Body of pancreas (tissue), 4 donors: ENCODE data around the gene SLC23A1. TPM values are rescaled to one million over a fixed set of nuclear protein-coding genes. Genes with fewer than 3 reads are reported as not detected.
A peak's percentile ranks its signal among the peaks of the same experiment; 100 is the strongest.

Experiments
- ATAC-seq: fragments of 150-250 bp; one replicate; pipeline ENCODE4 v1.9.1; 2016
- DNase-seq, 4 donors: peaks; one replicate each; pipeline ENCODE4 v3.0.0-alpha.2; 2019
- H3K27ac ChIP-seq, 4 donors: fragments of 200-600 bp; sonication (generic); 1 replicate in 3 of 4; 2 replicates in 1 of 4; pipeline versions ENCODE4 v1.5.1 to v1.6.1; 2016 to 2019; ENCODE audit warnings: mild to moderate bottlenecking in 1 of 4, mixed read lengths in 1 of 4, moderate library complexity in 1 of 4
- H3K27me3 ChIP-seq, 2 donors: fragments of 200-600 bp; sonication (generic); one replicate each; pipeline ENCODE4 v1.6.0; 2016; ENCODE audit warnings: mild to moderate bottlenecking in 1 of 2
- H3K36me3 ChIP-seq, 2 donors: fragments of 200-600 bp; sonication (generic); replicated peaks in 1 of 2; 2 replicates each; pipeline ENCODE4 v1.5.1; 2016; ENCODE audit warnings: low read depth in 2 of 2; ENCODE audit not compliant: insufficient read depth in 1 of 2
- H3K4me1 ChIP-seq: fragments of 200-600 bp; sonication (generic); one replicate; pipeline ENCODE4 v1.6.0; 2016
- H3K4me3 ChIP-seq, 2 donors: fragments of 200-600 bp; sonication (generic); 1 replicate in 1 of 2; 2 replicates in 1 of 2; pipeline ENCODE4 v1.5.1; 2016 to 2019
- H3K9me3 ChIP-seq, 3 donors: fragments of 200-600 bp; sonication (generic); 1 replicate in 2 of 3; 2 replicates in 1 of 3; pipeline ENCODE4 v1.5.1; 2016
- CTCF ChIP-seq, 7 experiments: fragments of 450-650 bp in 4 of 7; fragments of 200-600 bp in 3 of 7; sonication (generic) in 3 of 7; IDR thresholded peaks; one replicate each; pipeline ENCODE4 v1.5.1; 2016 to 2019; ENCODE audit warnings: antibody characterized with exemption in 7 of 7
- POLR2A ChIP-seq, 3 donors: fragments of 450-650 bp; IDR thresholded peaks; one replicate each; pipeline ENCODE4 v1.6.1; 2016; ENCODE audit warnings: antibody characterized with exemption in 3 of 3, mild to moderate bottlenecking in 2 of 3
- WGBS, 2 donors: methylation state at CpG; one replicate each; pipeline ENCODE4 v1.1.5; 2017; 5-methylcytosine and 5-hydroxymethylcytosine counted together
- intact Hi-C: fragments of 100-400 bp; cut with DNase I; formaldehyde crosslinking; loops from one replicate; pipeline ENCODE4 v1.15.1; 2023
- total RNA-seq, 2 donors: library from RNA; depleted of rRNA; stranded (reverse); fragments of >200 nt; gene quantifications; one replicate each; pipeline ENCODE4 v1.1.0, GENCODE V29; 2016

The SLC23A1 gene
- total RNA-seq, 2 donors from 2014 or later, result 0.66 to 0.78 TPM

- WGBS, 2 donors, result 55 to 60% methylated on average over 4 of the region's 4 CpGs
- Histone ChIP-seq H3K36me3 (no peaks in the 10 kb centered on the region), H3K9me3 (no peaks in the 10 kb centered on the region), H3K27ac (no peak overlapping the region), H3K27me3 (no peaks in the 10 kb centered on the region), H3K4me1 (peaks cover 11% of the 10 kb centered on the region), H3K4me3 (no peak overlapping the region)
- intact Hi-C loops, result no loop called here
- no peak for TF ChIP-seq CTCF (IDR thresholded peaks at IDR 0.05)
- TF ChIP-seq POLR2A (IDR thresholded peaks at IDR 0.05), result no peak
- ATAC-seq (no peak), DNase-seq (no peak)
Observed at GRCh38 chr5:139417214-139417613, 34.1 kb upstream of the SLC23A1 start.

- ATAC-seq, result no peak
- no peak for DNase-seq
- TF ChIP-seq POLR2A (IDR thresholded peaks at IDR 0.05) (no peak), CTCF (IDR thresholded peaks at IDR 0.05) (no peak)
- Histone ChIP-seq H3K27ac (peak overlapping the region in 1 of 4 donors; percentile 46), H3K4me1 (peaks cover 11% of the 10 kb centered on the region), H3K36me3 (no peaks in the 10 kb centered on the region), H3K27me3 (no peaks in the 10 kb centered on the region), H3K4me3 (no peak overlapping the region), H3K9me3 (no peaks in the 10 kb centered on the region)
- 84 to 90% methylated on average over 9 of the region's 9 CpGs for WGBS, 2 donors
- intact Hi-C loops, result no loop called here
Observed at GRCh38 chr5:139416651-139417050, 33.6 kb upstream of the SLC23A1 start.

GRCh38 chr5:139415869-139416268 lies 32.8 kb upstream of the SLC23A1 start:
- no peak for DNase-seq
- TF ChIP-seq POLR2A (IDR thresholded peaks at IDR 0.05) (no peak), CTCF (IDR thresholded peaks at IDR 0.05) (no peak)
- Histone ChIP-seq H3K4me1 (peaks cover 11% of the 10 kb centered on the region), H3K27me3 (no peaks in the 10 kb centered on the region), H3K4me3 (no peak overlapping the region), H3K27ac (peak overlapping the region in 2 of 4 donors; percentile 46 to 47), H3K9me3 (no peaks in the 10 kb centered on the region), H3K36me3 (no peaks in the 10 kb centered on the region)
- intact Hi-C loops, result no loop called here
- no peak for ATAC-seq

GRCh38 chr5:139415221-139415861 lies 32.2 kb upstream of the SLC23A1 start:
- H3K4me1 ChIP-seq, result peaks cover 11% of the 10 kb centered on the region
- ATAC-seq, result peak; percentile 62
- peak overlapping the region in 2 of 4 donors; percentile 46 to 47 for H3K27ac ChIP-seq
- H3K27me3 ChIP-seq, result no peaks in the 10 kb centered on the region
- H3K4me3 ChIP-seq, result no peak overlapping the region
- TF ChIP-seq POLR2A (IDR thresholded peaks at IDR 0.05) (peak in 1 of 3 donors; percentile 12), CTCF (IDR thresholded peaks at IDR 0.05) (no peak)
- peak in 1 of 4 donors; percentile 35 for DNase-seq
- H3K36me3 ChIP-seq, result no peaks in the 10 kb centered on the region
- WGBS, 2 donors, result 50 to 63% methylated on average over 5 to 8 of the region's 8 CpGs
- intact Hi-C loops, result no loop called here
- H3K9me3 ChIP-seq, result no peaks in the 10 kb centered on the region

- H3K36me3 ChIP-seq, result no peaks in the 10 kb centered on the region
- TF ChIP-seq POLR2A (IDR thresholded peaks at IDR 0.05) (no peak), CTCF (IDR thresholded peaks at IDR 0.05) (no peak)
- peaks cover 11% of the 10 kb centered on the region for H3K4me1 ChIP-seq
- H3K27ac ChIP-seq, result peak overlapping the region in 3 of 4 donors; percentile 6 to 47 (median 46)
- H3K4me3 ChIP-seq, result no peak overlapping the region
- H3K27me3 ChIP-seq, result no peaks in the 10 kb centered on the region
- no peaks in the 10 kb centered on the region for H3K9me3 ChIP-seq
- peak; percentile 25 for ATAC-seq
- intact Hi-C loops, result no loop called here
- 73 to 77% methylated on average over 9 of the region's 9 CpGs for WGBS, 2 donors
- DNase-seq, result no peak
Observed at GRCh38 chr5:139414581-139415130, 31.6 kb upstream of the SLC23A1 start.
